Skeletal muscle satellite cell (primary cell): Measurements from ENCODE around the gene GRM5.

Source experiments
- H3K27me3 ChIP-seq: 2 replicates; pipeline ENCODE4 v1.7.0; 2013; ENCODE audit warnings: low read length; ENCODE audit not compliant: control insufficient read depth, insufficient read depth
- H3K36me3 ChIP-seq: 2 replicates; pipeline ENCODE4 v1.7.0; 2013; ENCODE audit warnings: mild to moderate bottlenecking, control low read depth, low read length; ENCODE audit not compliant: insufficient read depth
- H3K4me1 ChIP-seq: 2 replicates; pipeline ENCODE4 v1.7.0; 2013; ENCODE audit warnings: low read length; ENCODE audit not compliant: control insufficient read depth, insufficient read depth
- H3K4me2 ChIP-seq: 2 replicates; pipeline ENCODE4 v1.7.0; 2013; ENCODE audit warnings: mild to moderate bottlenecking, low read length
- H3K4me3 ChIP-seq: 2 replicates; pipeline ENCODE4 v1.7.0; 2013; ENCODE audit warnings: low read length
- H3K9ac ChIP-seq: 2 replicates; pipeline ENCODE4 v1.7.0; 2013; ENCODE audit warnings: mild to moderate bottlenecking, low read depth, low read length, moderate library complexity
- H3K9me3 ChIP-seq: replicated peaks from 2 replicates; pipeline ENCODE4 v1.7.0; 2013; ENCODE audit warnings: mild to moderate bottlenecking, control low read depth, low read length

GRM5 gene

DNA sequence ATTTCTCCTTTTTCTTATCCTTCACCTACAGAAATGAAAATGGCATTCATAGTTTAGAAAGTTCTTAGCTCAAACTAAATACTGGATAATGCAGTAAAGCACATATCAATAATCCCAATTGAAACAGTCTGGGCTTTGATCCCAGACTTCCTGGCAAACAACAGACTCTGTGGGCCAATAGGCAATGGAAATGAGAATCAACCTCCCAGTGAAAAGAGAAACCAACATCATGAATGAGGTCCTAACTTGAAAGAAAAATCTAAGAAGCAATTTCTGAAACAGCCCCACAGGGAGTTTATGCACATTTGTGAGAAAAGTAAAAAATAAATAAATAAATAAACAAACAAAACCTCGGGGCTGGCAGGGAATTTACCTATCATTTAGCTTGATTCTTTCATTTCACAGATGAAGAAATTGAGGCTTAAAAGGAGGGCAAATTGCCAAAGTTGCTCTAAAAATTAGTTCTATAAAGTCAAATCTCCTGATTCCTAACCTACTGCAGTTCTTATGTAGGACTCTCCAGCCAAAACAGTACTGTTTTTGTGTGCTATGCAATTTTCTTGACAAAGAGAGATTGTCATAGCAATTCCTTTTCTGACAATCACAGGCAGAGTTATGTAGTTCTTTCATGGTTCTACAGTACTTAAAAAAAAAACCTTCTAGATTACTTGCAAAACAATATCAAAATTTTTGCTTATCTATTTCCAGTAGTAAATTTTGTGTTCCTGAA is 265.8 kb downstream of the GRM5 start:
- no peak overlapping the region for H3K4me2 ChIP-seq
- no peaks in the 10 kb centered on the region for H3K4me1 ChIP-seq
- no peaks in the 10 kb centered on the region for H3K9me3 ChIP-seq
- H3K9ac ChIP-seq, result no peak overlapping the region
- no peaks in the 10 kb centered on the region for H3K27me3 ChIP-seq
- H3K4me3 ChIP-seq, result no peak overlapping the region
- H3K36me3 ChIP-seq, result no peaks in the 10 kb centered on the region

DNA sequence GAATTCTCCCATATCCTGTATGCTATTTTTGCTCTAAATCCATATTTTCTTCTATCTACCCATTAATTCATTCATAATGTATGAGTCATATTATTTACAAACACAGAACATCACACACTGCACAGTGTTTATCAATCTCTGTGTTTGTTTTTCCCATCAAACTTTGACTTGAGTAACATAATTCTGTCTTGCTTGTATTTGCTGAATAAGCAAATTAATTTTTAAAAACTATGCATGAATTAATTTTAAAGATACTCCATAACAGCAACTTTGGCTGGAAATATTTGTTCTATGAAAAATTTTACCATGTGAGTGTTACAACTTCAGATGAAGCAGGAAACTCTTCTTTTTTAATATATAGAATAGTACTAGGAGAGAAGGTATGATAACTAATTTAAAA is 275.6 kb downstream of the GRM5 start:
- H3K4me2 ChIP-seq, result no peak overlapping the region
- H3K4me1 ChIP-seq, result no peaks in the 10 kb centered on the region
- H3K36me3 ChIP-seq, result no peaks in the 10 kb centered on the region
- no peak overlapping the region for H3K4me3 ChIP-seq
- H3K27me3 ChIP-seq, result no peaks in the 10 kb centered on the region
- H3K9me3 ChIP-seq, result no peaks in the 10 kb centered on the region
- no peak overlapping the region for H3K9ac ChIP-seq

GRCh38 chr11:88779577-88779976 is 286.2 kb downstream of the GRM5 start:
- H3K36me3 ChIP-seq, result no peaks in the 10 kb centered on the region
- no peaks in the 10 kb centered on the region for H3K9me3 ChIP-seq
- no peak overlapping the region for H3K4me3 ChIP-seq
- no peaks in the 10 kb centered on the region for H3K27me3 ChIP-seq
- no peak overlapping the region for H3K9ac ChIP-seq
- no peak overlapping the region for H3K4me2 ChIP-seq
- H3K4me1 ChIP-seq, result no peaks in the 10 kb centered on the region

DNA sequence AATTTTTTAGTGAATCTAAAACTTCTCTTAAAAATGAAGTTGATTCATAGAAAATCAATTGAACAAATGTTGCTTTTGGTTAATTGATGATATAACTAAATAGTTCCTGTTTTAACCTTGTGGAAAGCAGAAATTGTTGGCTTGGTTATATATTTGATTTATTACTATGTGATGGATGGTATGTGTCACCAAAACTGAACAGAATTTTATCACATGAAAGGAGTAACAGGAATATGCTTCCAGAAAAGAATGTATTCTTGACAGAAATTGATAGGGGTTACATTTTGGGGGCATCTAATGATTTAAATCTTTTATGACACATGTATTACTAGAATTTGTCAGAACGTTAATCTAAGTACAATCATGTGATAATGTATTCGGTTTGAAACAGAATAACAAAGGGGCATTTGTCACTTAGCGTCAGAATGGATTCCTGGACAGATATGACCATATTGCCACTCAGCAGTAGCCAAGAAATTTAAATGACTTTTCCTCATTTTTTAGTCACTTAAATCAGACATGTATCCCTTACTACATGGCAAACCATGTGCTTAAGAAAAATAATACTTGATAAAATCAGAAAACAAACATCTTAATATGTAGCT is 295.2 kb downstream of the GRM5 start:
- no peak overlapping the region for H3K4me3 ChIP-seq
- H3K36me3 ChIP-seq, result no peaks in the 10 kb centered on the region
- H3K9ac ChIP-seq, result no peak overlapping the region
- no peak overlapping the region for H3K4me2 ChIP-seq
- no peaks in the 10 kb centered on the region for H3K4me1 ChIP-seq
- H3K9me3 ChIP-seq, result no peaks in the 10 kb centered on the region
- no peaks in the 10 kb centered on the region for H3K27me3 ChIP-seq

- Histone ChIP-seq H3K4me2 (no peak overlapping the region), H3K36me3 (no peaks in the 10 kb centered on the region), H3K9me3 (no peaks in the 10 kb centered on the region), H3K9ac (no peak overlapping the region), H3K4me1 (no peaks in the 10 kb centered on the region), H3K4me3 (no peak overlapping the region), H3K27me3 (no peaks in the 10 kb centered on the region)
Observed at GRCh38 chr11:88744140-88744539, 321.6 kb downstream of the GRM5 start.

DNA sequence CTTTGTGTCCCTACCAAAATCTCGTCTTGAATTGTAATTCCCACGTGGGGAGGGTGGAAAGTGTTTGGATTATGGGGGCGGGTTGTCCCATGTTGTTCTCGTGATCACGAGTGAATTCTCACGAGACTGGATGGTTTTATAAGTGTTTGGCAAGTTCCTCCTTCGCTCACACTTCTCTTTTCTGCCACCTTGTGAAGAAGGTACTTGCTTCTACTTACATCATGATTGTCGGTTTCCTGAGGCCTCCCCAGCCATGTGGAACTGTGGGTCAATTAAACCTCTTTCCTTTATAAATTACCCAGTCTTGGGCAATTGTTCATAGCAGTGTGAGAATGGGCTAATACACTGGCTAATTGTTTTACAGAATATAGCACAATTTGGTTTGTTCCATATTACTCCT is 326.3 kb downstream of the GRM5 start:
- Histone ChIP-seq H3K36me3 (no peaks in the 10 kb centered on the region), H3K9me3 (no peaks in the 10 kb centered on the region), H3K9ac (no peak overlapping the region), H3K4me2 (no peak overlapping the region), H3K4me1 (no peaks in the 10 kb centered on the region), H3K4me3 (no peak overlapping the region), H3K27me3 (no peaks in the 10 kb centered on the region)

DNA sequence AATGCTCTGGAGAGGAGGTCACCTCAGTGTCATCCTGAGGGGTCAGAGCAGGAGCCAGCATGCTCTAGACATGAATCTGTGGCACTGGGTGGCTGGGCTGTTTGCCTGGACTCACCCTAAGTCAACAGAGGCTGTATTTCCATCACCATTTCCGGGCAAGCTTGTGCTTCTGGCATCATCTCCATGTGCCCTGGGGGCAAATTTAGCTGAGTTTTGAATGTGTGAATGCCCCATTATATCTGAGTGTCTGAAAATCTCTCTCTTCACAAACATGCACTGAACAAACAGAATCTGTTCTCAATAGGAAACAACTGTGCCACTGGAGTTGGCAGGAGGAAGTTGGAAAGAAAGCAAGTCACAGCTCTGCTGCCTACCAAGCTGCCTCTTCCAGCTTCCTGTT is 356.2 kb downstream of the GRM5 start:
- H3K4me2 ChIP-seq, result no peak overlapping the region
- no peak overlapping the region for H3K4me3 ChIP-seq
- H3K4me1 ChIP-seq, result no peaks in the 10 kb centered on the region
- no peak overlapping the region for H3K9ac ChIP-seq
- no peaks in the 10 kb centered on the region for H3K9me3 ChIP-seq
- no peaks in the 10 kb centered on the region for H3K36me3 ChIP-seq
- no peaks in the 10 kb centered on the region for H3K27me3 ChIP-seq

- Histone ChIP-seq H3K4me1 (no peaks in the 10 kb centered on the region), H3K9me3 (no peaks in the 10 kb centered on the region), H3K4me3 (no peak overlapping the region), H3K36me3 (no peaks in the 10 kb centered on the region), H3K9ac (no peak overlapping the region), H3K4me2 (no peak overlapping the region), H3K27me3 (no peaks in the 10 kb centered on the region)
Observed at GRCh38 chr11:88704485-88704884, 361.3 kb downstream of the GRM5 start.

- Histone ChIP-seq H3K4me2 (no peak overlapping the region), H3K4me1 (no peaks in the 10 kb centered on the region), H3K9me3 (no peaks in the 10 kb centered on the region), H3K36me3 (no peaks in the 10 kb centered on the region), H3K4me3 (no peak overlapping the region), H3K9ac (no peak overlapping the region), H3K27me3 (no peaks in the 10 kb centered on the region)
Observed at GRCh38 chr11:88701816-88702215, 364.0 kb downstream of the GRM5 start.

DNA sequence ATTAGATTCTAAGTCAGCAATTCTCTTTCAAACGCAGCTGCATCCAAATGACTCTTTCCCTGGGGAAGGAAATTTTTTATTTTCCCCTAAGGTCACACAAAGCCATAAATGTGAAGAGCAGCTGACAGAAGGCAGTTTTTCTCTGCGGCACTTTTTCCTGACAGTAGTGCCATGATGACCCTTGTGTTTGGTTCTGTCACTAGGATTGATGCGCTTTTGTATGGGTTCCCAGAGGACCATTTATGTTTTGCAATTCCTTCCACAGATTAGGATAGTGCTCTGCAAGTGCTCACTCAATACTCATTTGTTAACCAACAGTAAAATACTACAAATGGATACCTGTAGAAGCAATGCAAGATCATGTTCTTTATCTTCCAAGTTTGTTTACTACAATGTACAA is 368.6 kb downstream of the GRM5 start:
- no peaks in the 10 kb centered on the region for H3K36me3 ChIP-seq
- no peaks in the 10 kb centered on the region for H3K9me3 ChIP-seq
- H3K9ac ChIP-seq, result no peak overlapping the region
- H3K4me3 ChIP-seq, result no peak overlapping the region
- H3K27me3 ChIP-seq, result peaks cover 3% of the 10 kb centered on the region
- no peak overlapping the region for H3K4me2 ChIP-seq
- no peaks in the 10 kb centered on the region for H3K4me1 ChIP-seq

DNA sequence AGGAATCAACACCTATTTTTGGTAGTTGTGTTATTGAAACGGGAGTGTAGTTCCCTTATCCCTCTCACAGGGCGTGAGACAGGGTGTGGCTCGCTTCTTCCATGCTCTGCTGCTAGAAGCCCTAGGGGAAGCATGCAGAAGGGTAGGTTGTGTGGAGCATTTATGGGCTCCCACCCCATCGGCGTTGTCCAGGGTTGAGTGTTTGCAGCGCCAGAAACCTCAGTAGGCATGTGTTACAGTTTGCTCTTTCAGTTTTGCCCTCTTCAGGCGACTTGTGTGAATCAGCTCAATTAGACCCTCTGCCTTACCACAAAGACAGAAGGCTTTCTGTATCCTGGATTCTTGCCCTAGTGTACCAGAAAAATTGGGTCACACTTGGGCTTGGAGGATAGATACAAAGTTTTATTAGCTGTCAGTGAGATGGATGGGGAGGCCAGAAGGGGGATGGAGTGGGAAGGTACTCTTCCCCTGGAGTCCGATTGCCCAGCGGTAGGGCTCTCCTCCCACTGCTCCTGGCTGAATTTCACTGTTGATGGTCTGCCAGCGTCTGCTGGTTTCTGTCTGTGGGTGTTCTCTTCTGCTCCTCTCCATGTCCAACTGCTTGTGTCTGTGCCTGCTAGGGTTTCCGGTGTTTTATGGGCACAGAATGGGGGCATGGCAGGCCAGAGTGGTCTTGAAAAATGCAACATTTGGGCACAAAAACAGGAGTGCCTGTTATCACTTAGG is 369.9 kb downstream of the GRM5 start:
- H3K4me2 ChIP-seq, result no peak overlapping the region
- H3K36me3 ChIP-seq, result no peaks in the 10 kb centered on the region
- no peaks in the 10 kb centered on the region for H3K9me3 ChIP-seq
- H3K27me3 ChIP-seq, result peaks cover 3% of the 10 kb centered on the region
- H3K4me3 ChIP-seq, result no peak overlapping the region
- H3K9ac ChIP-seq, result no peak overlapping the region
- H3K4me1 ChIP-seq, result no peaks in the 10 kb centered on the region
